Measurements from ENCODE around the gene BRAP.
"Not testable (repeated sequence)": the region's sequence is repeated elsewhere in the genome, so short reads cannot be mapped to it uniquely, and the experiment has no call there.

BRAP gene, protein sequence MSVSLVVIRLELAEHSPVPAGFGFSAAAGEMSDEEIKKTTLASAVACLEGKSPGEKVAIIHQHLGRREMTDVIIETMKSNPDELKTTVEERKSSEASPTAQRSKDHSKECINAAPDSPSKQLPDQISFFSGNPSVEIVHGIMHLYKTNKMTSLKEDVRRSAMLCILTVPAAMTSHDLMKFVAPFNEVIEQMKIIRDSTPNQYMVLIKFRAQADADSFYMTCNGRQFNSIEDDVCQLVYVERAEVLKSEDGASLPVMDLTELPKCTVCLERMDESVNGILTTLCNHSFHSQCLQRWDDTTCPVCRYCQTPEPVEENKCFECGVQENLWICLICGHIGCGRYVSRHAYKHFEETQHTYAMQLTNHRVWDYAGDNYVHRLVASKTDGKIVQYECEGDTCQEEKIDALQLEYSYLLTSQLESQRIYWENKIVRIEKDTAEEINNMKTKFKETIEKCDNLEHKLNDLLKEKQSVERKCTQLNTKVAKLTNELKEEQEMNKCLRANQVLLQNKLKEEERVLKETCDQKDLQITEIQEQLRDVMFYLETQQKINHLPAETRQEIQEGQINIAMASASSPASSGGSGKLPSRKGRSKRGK

DNA sequence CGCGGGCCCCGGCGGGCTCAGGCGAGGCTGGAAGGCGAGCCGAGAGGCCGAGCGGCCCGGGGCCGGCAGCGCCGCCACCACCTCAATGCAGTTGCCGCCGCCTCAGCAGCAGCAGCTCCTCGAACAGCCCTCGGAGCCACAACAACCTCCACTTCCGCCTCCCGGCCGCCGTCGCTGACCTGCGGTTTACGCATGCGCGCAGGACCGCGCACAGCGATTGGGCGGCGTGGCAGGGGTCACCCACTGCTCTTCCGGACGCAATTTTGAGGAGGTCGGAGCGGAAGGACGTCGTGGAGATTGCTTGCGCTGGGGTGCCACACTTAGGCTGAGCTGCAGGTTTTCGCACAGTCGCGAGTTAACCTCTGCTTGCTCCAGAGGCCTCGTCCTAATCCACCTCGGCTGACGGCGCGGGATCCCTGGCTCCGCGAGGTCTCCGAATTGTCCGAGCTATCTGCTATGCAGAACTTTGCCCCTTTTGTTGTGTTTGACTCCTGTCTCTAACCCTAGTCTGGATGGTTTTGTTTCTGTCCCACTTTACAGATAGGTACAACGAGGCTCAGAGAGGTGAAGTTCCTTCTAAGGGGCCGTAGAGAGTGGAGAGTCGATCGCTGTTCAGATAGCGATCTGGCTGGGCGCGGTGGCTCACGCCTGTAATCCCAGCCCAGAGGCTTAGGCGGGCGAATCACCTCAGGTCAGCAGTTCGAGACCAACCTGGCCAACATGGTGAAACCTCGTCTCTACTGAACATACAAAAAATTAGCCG, at the start of gene BRAP, which contains the start of gene ACAD10:
Gene BRAP (minus strand): TSS at position 146 of the 763 bp plus-strand sequence. CDS start 164 bp downstream, outside the sequence.
Gene ACAD10 (plus strand): TSS at position 243 of the 763 bp plus-strand sequence. CDS start 6,657 bp downstream, outside the sequence.
- peak; percentile 97 for DNase-seq

DNA sequence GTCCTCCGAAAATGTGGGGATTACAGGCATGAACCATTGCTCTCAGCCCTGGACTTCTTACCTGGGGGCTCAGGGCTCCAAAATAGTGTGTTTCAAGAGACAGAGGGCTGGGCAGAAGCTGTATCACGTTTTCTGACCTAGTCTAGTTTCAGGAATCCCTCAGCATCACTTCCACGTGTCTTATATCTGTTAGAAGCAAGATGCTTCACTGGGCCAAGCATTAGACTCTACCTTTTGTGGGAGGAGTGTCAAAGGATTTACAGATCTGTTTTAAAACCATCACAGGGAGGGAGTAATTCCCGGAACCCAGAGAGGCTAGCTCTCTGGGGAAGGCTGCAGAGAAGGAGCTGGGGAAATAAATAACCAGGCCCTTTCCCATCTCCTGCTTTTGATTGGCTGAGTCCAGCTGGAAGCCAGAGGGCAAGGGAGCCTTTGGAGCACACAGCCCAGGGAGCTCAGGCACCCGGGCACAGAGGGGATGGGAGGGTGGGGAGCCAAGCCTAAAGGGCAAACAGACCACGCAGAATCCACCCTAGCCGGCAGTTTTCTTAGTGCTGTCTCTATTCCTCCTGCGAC, 47.7 kb upstream of the BRAP start:
- no peak for DNase-seq

DNA sequence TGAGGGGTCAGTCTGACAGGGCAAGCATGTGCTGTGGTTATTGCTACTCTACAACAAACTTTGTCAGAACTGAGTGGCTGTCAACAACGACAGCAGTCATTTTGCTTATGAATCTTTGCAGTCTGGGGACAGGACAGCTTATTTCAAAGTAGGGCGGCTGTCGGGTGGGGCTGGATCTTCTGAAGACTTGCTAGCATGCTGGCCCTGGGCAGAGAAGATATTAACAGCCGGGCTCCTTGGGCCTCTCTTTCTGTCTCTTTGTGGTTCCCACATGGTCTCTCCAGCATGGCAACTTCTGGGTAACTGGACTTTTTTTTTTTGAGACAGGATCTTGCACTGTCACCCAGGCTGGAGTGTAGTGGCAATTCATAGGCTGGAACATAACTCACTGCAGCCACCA, 47.0 kb upstream of the BRAP start:
- no peak for DNase-seq

DNA sequence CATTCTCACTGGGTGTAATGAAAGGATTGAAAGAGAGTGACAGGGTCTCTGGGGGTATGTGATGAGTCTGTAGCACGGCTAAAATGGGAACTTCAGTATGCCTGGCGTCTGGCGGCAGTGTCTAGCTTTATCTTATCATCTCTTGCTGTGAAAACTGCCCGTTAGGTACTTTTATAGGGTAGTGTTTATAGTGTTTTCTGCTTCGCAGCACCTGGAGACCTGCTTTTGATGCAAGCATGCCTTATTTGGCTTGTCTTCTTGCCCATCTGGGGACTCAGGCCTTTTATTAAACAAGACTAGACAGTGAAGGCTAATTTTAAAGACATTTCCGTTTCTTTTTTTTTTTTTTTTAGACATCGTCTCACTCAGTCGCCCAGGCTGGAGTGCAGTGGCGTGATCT, 44.7 kb upstream of the BRAP start:
- DNase-seq = no peak

DNA sequence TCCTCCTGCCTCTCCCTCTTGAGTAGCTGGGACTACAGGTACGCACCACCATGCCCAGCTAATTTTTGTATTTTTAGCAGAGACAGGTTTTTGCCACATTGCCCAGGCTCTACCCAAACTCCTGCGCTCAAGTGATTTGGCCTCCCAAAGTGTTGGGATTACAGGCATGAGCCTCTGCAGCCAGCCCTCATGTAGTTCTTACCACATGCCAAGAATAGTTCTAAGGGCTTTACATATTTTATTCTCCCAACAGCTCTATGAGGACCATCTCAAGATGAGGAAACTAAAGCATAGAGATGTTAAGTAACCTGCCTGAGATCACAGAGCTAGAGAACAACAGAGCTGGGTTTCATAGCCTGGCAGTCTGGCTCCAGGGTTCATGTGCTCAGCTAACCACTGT, 43.0 kb upstream of the BRAP start:
- no peak for DNase-seq

DNA sequence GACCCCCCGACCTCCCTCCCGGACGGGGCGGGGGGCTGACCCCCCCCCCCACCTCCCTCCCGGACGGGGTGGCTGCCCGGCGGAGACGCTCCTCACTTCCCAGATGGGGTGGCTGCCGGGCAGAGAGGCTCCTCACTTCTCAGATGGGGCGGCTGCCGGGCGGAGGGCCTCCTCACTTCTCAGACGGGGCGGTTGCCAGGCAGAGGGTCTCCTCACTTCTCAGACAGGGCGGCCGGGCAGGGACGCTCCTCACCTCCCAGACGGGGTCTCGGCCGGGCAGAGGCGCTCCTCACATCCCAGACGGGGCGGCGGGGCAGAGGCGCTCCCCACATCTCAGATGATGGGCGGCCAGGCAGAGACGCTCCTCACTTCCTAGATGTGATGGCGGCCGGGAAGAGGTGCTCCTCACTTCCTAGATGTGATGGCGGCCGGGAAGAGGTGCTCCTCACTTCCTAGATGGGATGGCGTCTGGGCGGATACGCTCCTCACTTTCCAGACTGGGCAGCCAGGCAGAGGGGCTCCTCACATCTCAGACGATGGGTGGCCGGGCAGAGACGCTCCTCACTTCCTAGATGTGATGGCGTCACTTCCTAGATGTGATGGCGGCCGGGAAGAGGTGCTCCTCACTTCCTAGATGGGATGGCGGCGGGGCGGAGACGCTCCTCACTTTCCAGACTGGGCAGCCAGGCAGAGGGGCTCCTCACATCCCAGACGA, 38.0 kb upstream of the BRAP start:
- not testable (repeated sequence) for DNase-seq

DNA sequence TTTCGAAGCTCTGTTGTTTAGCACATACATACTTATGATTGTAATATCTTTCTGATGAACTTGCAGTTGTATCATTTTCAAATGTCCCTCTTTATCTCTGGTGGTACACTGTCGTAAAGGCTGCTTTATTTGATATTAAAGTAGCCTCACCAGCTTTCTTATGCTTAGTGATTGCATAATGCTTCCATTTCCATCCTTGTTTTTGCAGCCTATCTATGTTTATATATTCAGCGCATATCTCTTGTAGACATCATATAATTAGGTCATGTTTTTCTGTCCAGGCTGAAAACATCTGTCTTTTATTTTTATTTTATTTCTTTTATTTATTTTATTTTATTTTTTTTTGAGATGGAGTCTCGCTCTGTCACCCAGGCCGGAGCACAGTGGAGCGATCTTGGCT, 34.7 kb upstream of the BRAP start:
- no peak for DNase-seq

DNA sequence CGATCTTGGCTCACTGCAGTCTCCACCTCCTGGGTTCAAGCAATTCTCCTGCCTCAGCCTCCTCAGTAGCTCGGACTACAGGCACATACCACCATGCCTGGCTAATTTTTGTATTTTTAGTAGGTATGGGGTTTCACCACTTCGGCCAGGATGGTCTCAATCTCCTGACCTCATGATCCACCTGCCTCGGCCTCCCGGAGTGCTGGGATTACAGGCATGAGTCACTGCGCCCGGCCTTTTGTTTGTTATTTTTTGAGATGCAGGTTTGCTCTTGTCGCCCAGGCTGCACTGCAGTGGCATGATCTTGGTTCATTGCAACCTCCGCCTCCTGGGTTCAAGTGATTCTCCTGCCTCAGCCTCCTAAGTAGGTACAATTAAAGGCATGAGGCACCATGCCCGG, 33.6 kb upstream of the BRAP start:
- not testable (repeated sequence) for DNase-seq

DNA sequence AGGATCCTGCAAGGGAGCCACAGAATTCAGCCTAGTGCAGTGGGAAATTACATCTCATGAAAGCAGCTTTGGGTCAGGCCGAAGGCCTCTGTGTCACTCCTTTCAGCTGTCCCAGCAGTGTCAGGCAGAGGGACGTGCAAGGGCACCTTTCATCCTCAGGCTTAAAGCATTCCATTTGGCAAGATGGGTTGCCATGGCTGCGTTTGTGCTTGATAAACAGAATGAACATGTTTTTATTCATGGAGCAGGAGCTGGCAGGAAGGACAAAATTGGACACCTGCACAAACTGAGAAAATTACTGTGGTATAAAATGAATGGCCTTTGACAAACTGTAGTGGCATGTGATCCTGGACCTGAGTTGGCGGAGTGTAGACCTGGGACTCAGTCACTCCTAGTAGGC, 29.5 kb upstream of the BRAP start:
- no peak for DNase-seq

DNA sequence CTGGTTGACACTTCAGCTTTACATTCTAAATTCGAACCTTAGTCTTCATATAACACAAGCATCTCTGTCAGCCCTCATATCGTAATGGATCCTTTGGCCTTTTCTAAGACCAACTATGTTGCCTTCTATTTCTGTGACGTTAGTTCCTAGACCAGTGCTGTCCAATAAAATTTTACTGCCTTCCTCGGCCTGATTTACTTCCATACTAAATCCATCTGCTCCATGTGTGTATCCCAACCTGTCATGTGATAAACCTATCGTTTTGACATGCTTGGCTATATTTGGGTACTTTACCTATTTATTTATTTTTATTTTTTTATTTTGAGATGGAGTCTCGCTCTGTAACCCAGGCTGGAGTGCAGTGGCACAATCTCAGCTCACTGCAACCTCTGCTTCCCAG, 20.4 kb upstream of the BRAP start:
- DNase-seq = no peak

DNA sequence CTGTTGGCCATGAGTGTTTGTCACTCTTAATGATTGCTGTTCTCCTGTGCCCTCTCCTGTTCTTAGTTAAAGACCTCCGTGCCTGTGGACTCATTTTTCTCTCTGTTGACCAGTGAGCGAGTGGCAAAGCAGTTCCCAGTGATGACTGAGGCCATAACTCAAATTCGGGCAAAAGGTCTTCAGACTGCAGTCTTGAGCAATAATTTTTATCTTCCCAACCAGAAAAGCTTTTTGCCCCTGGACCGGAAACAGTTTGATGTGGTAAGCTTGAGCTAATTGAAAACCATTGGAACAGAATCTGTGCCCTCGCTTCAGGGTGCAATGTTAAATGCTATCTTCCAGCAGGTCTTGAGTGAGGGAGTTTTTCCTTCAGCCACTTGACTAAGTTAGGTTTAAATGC, 19.9 kb upstream of the BRAP start:
- no peak for DNase-seq

DNA sequence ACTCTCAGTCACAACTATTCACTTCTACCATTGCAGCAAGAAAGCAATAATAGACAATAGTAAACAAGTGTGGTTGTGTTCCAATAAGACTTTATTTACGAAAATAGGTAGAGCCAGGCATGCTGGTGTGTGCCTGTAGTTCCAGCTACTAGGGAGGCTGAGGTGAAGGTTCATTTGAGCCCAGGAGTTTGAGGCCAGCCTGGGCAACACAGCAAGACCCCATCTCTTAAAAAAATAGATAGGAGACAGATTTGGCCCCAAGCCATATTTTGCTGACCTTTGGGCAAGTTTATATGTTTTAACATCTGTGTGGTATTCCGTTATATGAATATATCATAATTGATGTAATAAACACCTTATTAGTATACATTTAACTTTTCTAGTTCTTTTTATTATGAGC, 14.2 kb upstream of the BRAP start:
- no peak for DNase-seq

DNA sequence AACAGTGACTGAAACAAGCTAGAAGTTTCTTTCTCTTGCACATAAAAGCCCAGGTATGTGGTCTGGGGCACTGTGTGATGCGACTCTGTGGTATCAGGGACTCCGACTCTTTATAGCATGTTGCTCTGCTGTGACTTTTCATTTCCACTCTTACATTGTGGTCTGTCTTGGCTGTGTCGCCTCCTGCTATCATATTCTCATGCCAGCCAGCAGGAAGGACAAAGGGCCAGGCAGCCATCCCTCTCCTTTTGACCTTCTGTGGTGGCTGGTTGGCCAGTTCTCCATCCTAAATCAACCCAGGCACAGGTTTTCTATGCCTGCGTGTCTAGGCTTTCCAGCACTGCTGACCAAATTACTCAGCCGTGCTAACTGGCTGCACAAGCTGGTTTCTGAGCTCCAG, 8.1 kb upstream of the BRAP start:
- DNase-seq = no peak

DNA sequence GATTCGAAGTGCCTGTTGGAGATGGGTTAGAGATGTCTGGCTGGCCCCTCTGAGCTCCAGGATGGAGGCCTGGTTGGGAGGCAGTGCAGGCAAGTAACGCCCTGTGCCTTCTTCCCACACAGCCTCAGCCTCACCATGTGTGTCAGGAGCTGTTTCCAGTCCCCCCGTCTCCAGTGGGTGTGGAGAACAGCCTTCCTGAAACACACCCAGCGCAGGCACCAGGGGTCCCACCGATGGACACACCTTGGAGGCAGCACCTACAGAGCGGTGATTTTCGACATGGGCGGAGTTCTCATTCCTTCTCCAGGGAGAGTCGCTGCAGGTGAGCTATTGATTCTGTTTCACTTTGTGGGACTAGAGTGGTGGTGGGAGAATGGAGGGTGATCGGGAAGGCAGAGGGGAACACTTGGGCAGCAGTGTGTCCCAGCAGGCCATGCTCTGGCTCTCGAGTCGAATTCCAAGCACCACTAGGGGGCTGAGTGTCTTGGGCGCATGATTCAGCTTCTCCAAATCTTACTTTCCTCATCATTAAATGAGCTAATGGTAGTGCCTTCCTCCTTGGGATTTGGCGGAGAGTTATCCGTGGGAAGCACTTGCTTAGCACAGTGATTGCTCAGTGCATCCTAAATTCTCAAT, 6.9 kb upstream of the BRAP start:
- no peak for DNase-seq

DNA sequence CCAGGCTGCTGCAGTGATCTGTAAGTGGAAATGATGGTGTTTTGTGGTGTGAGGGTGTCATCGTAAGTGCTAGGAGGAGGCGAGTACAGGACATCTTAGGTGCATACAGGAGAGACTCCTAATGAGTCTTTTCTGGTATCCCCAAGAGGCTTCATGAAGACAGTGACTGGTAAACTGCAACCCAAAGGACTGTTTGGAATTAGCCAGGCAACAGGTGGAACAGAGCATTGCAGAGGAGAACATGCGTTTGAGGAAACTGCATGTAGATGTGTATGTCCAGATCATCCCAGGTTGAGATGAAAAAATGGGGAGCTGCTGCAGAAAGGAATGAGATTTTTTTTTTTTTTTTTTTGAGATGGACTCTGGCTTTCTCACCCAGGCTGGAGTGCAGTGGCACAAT, 5.5 kb upstream of the BRAP start:
- no peak for DNase-seq

DNA sequence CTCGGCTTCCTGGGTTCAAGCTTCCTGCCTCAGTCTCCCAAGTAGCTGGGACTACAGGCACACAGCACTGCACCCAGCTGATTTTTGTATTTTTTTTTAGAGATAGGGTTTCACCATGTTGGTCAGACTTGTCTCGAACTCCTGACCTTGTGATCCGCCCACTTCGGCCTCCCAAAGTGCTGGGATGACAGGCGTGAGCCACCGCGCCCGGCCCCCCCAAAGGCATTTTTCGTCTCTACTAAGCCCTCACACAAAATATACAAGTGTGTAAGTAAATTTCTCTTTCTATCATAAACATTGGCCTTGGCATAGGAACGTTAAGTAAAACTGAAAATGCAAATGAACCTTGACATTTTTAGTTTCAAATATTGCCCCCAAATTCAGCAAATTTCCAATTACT, 2.2 kb upstream of the BRAP start:
- DNase-seq = no peak

DNA sequence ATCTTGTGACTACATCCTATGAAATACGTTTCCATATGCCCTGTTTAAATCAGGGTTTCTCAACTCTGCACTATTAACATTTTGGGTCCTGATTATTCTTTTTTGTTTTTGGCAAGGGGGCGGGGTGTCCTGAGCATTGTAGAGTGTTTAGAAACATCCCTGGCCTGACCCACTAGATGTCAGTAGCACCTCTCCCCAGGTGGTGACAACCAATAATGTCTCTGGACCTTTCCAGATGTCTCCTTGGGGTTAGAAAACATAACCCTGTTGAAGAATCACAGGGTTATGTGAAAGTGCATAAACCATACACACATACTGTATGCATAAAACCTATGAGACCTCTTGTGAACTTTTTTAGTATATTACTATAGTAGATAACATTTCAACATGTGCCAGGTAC, 1.5 kb upstream of the BRAP start:
- peak; percentile 28 for DNase-seq

DNA sequence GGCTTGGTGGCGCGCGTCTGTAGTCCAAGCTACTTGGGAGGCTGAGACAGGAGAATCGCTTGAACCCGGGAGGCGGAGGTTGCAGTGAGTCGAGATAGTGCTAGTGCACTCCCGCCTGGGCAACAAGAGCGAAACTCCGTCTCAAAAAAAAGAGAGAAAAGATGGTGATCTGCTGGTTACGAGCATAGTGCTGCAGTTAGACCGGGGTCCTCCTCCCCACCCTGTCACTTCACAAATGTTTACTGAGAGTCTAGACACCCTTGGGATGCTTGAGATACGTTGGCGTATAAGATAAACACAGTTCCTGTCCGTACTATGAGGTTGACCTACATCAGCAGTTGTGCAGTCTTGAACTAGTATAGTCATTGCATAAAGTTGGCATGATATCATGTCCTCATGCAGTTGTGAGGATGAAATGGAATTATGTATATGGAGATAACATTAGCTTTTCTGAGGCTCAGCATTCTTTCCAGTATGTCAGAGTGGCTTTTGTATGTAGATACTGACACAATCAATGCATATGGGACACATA, 884 bp upstream of the BRAP start:
- no peak for DNase-seq

DNA sequence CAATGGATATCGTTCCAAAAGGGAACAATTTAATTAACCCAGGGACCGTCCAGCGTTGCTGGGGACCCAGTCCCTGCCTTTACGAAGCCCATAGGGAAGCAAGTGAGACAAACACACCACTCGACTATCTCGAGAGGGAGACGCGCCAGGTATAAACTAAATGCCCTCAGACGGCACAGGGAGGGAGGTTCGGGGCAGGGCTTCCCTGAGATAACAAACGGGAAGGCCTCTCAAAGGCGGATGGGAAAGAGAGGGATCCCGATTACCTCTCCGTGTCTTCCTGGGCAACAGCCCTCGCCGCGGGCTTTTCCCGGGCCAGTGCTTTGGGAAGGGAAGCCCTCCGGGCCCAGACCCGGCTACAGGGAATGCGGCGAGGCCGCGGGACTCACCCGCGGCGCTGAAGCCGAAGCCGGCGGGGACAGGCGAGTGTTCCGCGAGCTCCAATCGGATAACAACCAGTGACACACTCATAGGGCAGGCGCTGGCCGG, 390 bp downstream of the BRAP start:
- no peak for DNase-seq

DNA sequence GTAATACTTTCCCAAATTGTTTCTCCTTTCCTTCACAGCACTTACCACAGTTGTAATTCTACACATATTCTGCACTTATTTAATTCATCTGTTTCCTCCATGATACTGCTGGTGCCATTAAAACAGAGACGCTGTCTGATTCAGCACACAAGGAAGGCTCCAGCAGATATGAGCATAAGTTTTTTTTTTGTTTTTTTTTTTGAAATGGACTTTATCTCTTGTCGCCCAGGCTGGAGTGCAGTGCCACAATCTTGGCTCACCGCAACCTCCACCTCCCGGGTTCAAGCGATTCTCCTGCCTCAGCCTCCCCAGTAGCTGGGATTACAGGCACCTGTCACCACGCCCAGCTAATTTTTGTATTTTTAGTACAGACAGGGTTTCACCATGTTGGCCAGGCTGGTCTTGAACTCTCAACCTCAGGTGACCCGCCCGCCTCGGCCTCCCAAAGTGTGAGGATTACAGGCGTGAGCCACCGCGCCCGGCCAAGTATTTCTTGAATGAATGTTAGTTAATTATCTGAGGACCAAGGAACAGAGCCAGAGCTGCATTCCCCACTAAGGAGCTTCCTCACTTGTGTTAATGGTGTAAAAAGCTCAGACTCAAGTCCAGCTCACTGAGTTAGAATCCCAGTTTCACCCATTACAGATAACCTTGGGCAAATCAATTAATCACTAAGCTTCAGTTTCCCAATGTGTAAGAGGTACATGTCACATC, 1.1 kb downstream of the BRAP start:
- DNase-seq = not testable (repeated sequence)

DNA sequence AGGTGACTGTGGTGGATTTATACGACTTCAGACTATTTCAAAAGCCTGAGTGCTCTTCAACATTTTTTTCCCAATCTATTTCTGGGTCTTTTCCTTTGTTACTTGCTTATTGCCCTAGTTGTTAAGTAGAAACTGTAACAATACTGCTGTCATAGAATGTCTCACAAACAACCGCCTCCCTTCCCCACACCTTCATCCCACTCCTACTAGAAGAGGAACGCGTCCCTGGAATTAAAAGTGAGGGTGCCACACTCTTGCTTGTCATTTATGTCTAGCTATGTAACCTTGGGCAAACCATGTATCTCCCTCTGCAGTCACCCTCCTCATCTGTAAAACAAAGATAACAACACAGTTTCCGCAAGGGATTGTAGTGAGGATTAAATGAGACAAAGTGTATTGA, 8.6 kb downstream of the BRAP start:
- no peak for DNase-seq
